Activated CD4-positive, CD25-positive, alpha-beta regulatory T cell treated with anti-CD3 and anti-CD28 coated beads, Interleukin-2, amount 50 U/mL, for 16 hours (primary cell): Measurements from ENCODE around the gene CHMP4A.

Source experiments
- DNase-seq: peaks from one replicate; pipeline ENCODE4 v3.0.0-alpha.2; 2020; ENCODE audit warnings: low read depth, low spot score

Gene CHMP4A, protein sequence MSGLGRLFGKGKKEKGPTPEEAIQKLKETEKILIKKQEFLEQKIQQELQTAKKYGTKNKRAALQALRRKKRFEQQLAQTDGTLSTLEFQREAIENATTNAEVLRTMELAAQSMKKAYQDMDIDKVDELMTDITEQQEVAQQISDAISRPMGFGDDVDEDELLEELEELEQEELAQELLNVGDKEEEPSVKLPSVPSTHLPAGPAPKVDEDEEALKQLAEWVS

DNA sequence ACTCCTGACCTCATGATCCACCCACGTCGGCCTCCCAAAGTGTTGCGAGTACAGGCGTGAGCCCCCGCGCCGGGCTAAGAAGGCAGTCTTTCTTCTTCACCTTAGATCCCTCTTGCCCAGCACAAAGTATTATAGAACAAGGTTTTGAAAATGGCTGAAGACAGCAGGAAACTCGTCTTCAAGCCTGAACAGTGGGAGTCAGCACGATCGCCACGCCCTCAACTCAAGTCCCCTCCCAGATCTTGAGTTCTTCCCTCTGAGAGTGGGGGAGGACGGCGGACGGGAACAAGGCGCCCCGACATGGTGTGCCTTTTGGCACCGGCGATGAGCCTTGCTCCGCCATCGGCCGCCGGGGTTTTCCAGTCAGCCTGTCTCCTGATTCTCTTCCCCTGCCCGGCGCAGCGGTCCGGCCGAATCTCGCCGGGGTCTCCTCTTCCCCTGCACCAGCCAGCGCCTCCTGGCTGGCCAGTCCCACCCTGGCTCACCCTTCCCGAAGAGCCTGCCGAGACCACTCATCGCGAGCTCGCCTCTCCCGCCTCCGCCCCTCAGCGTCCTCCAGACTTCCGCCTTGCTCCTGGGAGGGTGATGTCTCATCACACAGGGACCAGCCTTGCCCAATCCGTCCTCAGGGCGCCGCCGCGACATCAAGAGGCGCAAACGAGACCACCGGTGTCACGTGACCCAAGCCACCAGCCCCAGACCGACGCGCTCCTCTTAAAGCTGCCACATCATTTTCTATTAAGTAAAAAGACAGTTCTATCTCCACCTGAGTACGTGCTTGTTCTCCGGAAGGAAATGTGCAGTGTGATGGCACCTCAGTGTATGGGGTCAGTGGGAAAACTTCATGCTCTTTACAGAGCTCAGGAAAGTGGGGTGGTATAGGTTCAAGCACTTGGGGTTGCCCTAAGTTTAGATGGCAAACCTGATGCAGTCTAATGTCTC, at the start of gene CHMP4A:
TSS of gene CHMP4A (minus strand) at position 565 of the 942 bp plus-strand sequence. CDS start at position 516, 49 bp downstream.
- DNase-seq = peak; percentile 93

DNA sequence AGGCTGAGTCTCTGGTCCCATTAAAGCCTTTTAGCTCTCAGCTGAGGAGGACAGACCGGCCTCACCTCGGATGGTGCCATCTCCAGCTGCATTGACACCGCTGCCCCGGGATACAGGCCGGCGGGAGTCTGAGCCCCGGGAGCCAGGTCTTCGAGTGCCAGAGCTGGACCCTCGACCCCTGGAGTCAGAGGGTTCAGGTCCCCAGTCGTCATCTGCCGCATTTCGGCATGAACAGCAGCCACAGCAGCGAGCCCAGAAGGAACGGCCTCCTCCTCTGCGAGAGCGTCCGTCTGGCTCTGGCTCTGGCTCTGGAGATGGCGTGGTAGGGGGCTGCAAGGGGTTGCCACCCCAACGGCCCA, 48.7 kb upstream of the CHMP4A start:
- no peak for DNase-seq

DNA sequence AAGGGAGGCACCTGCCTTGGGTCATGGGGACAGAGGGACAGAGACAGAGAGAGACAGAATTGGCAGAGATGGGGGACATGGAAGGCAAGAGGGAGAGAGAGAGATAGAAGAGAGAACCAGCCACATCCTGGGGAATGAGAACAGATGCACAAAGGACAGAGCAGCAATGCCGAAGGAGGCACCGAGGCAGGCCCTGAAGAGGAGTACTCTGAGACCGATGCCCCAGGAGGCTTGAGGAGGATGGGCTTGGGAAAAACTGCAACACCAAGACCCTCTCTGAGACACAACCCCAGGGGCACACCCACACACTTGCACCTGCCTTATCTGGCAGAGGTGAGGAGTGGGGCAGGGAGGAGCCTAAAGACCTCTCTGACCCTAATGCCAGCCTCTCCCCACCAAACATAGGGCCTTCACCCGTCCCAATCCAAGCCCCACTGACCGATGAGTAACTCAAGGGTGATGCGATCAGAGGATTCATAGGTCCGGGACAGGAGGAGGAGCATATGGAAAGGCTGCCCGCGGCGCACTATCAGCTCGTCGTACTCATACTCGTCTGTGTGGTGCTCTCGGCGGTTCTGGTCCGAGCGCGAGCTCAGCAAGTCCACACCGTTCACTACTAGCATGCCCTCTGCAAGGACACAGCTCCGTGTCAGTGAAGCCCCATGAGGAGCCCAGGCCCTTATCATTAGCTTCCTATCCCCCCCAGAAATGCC, 48.1 kb upstream of the CHMP4A start:
- DNase-seq = no peak

DNA sequence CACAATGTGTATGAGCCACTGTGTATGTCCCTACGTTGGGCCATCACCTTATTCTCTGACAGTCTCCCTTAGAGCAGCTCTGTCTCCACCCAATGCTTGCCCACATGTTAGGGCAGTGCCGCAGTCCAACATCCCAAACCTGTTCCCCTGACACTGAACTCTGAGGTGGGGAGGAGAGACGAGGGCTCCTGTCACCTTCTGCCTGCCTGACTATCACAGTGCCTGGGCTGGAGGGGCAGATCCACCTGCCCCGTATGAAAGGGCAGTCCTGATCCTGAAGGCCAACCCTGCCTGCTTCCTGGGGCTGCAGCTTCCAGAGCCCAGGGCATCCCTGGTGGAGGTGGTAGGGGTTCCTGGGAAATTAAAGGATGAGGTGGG, 47.5 kb upstream of the CHMP4A start:
- DNase-seq = no peak

DNA sequence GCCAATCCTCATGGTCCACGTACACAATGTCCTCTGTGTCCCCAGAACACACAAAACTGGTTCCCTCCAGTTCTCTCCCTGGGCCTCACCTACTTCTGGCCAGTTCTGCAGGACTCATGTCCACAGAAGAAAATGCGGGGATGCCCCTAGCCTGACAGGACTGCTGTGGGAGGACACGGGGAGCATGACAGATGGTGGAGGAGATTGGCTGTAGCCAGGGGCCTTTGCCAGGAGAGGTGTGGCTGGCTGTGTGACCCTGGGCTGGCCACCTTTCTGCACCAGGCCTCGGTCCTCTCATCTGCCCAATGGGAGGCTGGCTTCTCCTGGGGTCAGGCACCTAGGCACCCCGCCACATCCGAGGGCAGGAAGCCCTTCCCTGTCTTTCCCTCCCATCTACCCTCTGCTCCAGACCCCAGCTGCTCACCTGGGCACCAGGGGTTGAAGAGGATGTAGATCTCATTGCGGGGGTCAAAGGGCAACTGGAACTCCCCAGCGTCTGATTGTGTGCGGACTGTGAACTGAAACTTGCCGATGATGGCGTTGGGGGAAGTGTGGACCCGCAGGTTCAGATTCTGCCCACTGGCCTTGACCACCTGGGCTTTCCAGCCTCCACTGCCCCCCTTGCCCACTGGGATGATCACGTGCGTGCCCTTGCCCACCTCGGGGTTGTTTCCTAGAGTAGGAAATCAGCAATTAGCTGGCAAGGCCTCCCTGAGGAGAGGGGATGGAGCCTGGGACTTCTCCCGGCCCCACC, 46.9 kb upstream of the CHMP4A start:
- DNase-seq = no peak

DNA sequence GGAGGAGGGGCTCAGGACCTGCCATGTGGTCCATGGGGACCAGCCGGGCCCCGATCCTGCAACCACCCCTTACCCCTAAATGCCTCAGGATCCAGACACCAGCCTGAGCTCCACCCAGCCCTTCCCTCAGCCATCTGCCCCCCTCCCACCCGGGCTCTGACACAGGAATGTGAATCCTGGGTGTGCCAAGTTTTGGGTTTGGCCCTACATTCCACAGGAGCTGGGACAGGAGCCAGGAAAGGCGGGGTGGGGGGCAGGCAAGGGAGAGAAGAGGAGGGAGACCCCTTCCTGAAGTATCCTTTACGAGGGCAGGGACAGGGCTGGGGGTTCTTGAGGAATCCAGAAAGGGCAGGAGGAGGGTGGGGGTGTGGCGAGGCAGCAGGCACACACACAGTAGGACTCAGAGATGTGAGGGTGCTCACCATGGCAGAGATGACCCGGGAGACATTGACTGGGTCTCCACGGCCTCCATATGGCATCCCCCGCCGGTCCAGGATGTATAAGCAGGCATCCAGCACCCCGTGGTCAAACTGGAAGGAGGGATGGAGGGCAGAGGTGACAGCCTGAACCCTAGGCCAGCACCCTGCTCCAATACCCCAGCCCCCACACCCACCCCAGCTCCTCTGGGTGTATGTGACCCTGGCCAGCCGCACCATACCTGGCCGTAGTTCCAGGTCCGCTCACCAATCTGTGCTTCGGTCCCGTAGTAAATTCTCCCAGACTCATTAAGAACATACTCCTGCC, 46.2 kb upstream of the CHMP4A start:
- no peak for DNase-seq

DNA sequence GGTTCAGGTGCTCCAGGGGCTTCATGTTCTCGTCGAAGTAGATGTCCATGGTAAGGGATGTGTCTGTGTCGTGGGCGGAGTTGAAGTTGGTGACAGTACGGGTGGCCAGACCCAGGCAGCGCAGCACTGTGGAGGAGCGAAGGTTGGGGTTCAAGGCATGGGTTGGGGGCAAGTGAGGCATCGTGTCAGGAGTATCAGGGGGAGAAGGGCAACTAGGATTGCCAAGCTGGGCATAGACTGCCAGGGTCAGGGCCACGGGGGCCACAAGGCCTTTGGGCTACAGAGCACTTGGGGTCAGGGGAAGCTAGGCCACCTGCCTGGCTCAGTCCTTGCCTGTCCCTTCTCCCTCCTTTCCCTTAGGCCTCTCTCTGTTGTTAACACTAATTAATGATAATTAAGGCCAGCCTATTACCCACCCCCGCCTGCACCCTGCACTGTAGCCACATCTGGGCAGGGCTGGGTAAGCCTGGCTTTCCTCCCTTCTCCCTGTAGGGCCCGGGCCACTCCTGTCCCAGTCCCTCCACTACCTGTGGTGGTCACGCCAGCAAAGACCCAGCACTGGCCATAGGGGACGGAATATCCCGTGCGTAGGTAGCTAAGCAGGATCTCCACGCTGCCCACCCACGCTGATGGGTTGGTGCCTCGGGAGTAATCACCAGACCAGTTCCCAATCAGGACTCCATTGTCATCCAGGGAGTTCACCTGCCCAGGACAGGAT, 45.4 kb upstream of the CHMP4A start:
- no peak for DNase-seq

DNA sequence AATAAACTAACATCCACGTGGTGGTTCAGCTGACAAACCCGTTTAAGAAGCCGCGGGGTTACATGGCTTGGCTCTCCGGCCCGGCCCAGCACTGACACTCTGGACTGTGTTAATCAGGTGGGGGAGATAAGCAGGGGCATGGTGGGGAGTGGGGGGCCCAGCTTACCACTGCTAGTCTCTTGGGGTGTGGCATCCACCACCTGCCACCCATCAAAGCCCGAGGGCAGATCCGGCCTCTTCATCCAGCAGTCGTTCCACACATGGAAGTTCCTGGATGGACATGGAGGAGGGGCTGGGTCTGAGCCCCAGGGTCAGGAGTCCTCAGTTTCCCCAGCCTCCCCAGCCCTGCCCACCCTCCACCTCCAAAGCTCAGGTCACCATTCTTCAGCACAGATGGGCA, 44.8 kb upstream of the CHMP4A start:
- DNase-seq = no peak

DNA sequence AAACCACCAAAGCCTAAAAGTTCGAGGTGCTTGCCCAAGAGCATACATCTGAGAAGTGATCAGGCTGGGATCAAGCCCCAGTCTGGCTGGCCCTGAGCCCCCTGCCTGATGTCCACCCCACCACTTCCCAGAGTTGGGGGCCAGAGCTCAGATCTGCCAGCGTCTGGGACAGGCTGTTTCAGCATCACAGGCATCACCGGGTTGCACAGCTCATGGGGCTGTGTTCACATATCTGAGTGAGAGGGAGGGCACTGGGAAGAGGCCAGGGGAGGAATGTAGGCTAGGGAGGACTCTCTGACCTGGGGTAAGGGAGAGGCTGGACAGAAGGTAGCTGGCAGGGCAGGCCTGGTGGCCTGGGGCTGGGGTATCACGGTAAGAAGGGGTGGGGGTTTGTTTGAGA, 43.7 kb upstream of the CHMP4A start:
- DNase-seq = no peak

DNA sequence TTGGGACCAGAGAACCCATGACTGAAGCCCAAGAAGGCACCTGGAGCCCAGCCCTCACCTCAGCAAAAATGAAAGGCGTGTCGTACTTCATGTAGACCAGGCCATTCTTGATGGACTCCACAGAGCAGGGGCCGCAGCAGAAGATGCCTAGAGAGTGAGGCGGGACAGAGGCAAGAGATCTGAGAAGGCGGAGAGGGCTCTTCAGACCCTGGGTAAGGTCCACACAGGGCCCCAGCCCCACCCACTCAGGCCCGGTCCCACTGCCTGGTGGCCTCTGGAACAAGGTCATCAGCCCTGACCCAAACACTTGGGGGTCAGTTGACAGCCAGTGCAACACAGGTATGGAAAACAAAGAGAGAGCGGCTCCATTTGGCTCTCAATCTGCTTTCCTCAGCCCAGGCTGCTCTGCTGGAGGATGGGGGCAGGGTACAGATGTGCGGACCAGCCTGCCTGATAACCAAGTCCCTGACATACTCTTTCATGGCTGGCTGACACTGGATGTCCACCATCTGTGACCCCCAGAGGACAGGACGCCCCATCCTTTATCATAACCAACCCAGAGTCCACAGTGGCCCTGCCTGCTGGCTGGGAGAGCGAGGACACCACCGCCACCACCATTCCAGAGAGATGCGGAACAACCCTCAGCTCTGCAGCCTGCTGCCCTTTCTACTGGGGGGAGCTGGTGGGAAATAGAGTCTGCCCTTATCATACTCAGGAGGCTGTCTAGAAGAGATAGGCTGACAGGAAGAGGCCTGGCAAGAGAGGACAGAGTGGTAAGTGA, 42.8 kb upstream of the CHMP4A start:
- no peak for DNase-seq

DNA sequence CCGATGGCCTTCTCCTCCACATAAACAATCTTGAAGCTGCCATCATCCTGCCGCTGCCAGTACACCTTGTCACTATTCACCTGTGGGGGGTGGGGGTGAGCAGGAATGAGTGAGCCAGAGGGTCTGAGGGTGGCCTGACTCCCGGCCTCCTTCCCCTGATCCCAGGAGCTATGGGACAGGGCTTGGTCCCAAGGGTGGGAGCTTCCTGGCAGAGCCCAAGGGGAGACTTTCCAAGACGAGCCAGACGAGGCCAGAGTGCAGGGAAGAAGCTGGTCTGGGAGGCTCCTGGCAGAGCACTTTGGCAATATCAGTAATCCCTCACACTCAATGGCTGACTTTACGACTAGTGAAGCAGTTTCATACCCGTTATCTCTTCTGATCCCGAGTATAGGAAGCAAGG, 42.1 kb upstream of the CHMP4A start:
- no peak for DNase-seq

DNA sequence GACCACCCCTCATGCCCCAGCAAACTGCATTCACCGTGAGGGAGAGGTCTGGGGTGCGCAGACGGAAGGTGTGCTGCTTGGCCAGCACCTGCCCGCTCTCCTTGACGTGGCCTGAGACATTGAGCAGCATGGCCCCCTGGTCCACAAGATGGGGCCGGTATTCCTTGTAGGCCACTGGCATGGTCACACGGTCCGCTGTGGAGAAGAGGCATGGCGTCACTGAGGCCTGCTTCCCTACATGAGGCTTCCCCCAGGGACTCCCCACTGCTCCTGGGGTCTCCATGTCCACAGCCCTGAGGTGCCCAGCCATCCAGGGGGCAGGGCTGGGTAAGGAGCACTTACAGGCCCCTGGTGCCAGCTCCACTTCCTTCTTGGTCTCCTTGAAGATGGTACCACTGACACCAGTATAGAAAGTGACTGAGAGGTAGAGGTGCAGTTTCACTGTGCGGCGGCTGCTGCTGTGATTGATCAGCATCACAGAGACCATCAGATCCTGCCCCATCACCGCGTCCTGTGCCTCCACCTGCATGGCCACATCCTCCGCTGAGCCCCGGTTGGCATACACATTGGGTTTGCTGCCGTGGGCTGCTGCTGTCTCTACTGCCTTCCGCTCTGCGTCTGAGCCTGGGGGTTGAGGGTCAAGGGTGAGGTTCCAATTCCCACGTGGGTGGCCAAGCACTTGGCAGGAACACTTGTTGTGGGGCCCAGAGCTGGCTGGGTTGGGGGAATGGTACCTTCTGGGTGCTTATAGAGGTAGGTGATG, 41.5 kb upstream of the CHMP4A start:
- DNase-seq = no peak

DNA sequence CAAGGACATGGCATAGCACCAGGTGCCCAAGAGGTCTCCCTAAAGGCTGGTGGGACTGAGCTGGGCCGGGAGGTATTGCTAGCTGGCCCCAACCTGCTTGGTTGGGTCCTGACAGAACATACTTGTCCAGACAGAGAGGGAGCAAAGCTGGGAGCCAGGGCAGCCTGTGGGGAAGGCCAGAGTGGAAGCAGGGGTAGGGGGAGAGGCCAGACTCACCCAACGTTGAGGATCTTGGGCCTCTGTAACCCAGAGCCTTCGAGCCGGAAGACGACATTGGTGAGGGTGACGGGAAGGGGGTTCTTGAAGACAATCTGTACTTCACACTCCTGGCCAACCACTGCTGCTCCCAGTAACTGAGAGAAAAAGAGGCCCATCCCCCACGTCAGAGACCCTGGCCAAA, 40.6 kb upstream of the CHMP4A start:
- no peak for DNase-seq

DNA sequence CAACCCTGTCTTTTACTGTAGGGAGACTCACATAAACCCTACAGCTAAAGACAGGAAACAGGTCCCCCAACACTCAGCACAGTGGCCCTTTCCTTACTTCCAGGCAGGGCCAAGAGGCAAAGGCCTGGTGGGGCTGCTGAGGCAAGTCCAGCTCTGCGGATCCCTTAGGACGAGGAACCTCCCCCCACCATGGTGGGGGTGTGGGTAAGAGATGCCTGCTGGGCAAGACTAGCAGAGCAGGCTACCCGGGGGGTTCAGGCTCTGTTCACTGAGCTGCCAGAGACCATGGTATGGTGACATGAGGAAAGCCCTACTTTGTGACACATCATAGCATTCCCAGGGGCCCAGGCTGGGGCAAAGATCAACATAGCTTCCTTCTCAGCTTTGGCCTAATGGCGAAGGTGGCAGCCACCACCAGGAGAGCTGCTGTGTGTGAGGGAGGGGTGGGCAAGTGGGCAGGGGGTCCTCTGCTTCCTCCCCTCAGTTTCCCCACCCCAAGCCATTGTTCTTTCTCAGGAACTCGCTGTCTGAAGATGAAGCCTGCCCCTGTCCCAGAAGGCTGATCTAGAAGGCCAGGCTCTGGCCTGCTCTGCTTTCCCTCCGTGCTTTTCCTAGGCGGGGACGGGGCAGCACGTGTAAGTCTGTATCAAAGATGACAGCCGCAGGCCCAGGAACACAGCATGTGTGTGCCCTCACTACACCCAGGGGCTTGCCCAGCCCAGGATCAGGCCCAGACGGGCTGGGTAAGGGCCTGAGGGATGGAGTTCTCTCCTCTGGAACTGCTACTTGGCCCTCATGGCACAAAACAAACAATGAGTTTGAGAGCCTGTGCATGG, 39.2 kb upstream of the CHMP4A start:
- DNase-seq = no peak

DNA sequence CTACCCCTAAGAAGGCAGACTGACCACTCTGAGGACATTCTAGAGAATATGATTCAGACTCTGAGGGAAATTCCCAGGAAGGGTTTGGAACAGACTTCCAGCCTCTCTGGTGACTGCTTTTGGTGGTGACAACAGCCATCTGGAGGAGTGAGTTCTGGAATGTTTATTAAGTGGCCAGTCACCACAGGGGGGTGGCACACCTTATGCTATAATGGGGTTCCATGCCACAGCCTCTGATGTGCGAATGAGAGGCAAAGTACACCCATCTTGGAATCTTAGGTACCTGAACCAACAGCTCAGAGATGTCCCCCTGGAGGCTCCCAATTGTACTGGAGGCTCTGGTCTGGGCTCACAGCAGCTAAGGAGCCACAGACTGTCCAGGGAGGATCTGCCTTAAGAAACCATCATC, 38.6 kb upstream of the CHMP4A start:
- no peak for DNase-seq

DNA sequence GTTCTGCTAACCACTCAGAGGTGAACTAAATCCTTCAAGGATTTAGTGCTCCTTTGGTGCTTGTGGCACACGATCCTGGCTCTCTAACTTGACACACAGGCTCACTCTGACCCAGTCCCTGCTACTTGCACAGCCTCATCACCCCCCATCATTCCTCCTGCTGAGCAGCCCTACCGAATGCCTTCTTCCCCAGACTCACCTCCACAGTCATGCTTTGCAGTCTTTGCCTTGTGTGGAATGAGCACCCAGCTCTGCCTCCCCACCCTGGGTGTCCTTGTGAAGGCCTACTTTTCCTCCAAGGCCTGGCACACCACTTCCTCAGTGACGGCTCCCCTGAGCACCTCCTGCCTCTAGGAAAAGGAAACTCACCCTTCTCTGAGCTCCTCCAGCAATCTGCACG, 37.1 kb upstream of the CHMP4A start:
- DNase-seq = no peak

DNA sequence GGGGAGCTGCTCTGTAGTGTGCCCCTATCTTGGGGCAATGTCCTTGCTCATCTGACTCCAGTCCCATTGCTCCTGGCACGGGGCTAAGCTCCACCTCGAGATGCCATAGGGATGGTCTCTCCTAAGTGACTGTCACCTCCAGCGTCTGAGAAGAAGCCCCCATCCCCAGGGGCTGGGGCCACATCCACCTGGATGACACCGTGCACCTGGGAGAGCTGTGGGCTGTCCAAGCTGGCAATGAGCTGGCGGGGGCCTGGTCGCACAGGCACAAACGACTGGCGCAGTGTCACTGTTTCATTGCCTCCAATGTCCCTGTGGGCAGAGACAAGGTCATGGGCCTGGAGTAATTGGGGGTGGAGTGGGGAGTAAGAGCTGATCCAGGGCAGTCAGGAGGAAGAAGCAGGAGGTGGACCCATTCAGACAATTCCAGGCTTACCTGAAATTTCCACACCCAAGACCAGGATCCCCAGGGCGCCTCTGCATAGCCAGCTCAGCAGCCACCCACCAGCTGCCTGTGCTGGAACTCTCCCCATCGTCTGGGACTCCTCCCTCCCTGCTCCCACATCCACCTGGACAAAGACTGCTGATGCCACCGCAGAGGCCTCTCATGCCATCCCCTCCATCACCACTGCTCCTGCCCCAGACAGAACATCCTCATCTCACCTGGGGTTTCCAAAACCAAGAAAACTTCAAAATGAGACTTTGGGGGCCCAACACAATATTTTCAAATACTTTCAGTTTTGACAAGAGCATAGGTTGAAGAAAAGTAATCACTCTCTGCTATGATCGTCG, 36.1 kb upstream of the CHMP4A start:
- no peak for DNase-seq
